Measurements from ENCODE around the gene GLUD1.
"Not testable (repeated sequence)": the region's sequence is repeated elsewhere in the genome, so short reads cannot be mapped to it uniquely, and the experiment has no call there.

DNA sequence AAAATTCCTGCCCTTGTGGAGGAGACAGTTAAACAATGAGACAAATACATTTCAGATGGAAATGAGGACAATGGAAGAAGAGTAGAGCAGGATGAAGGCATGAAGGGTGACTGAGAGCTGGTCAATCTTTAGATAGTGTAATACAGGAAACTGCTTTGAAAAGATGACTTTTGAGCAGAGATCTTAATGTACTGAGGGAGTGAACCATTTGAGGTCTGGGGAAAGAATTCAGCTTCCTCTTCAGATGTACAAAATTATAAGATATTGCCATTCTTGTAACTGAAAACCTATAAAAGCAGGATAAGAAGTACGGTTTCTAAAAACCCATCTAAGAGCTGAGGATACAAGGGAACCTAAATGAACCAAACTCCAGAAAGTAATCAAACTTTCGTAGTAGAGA is 39.3 kb upstream of the GLUD1 start:
- TF ChIP-seq, protein P1, sequence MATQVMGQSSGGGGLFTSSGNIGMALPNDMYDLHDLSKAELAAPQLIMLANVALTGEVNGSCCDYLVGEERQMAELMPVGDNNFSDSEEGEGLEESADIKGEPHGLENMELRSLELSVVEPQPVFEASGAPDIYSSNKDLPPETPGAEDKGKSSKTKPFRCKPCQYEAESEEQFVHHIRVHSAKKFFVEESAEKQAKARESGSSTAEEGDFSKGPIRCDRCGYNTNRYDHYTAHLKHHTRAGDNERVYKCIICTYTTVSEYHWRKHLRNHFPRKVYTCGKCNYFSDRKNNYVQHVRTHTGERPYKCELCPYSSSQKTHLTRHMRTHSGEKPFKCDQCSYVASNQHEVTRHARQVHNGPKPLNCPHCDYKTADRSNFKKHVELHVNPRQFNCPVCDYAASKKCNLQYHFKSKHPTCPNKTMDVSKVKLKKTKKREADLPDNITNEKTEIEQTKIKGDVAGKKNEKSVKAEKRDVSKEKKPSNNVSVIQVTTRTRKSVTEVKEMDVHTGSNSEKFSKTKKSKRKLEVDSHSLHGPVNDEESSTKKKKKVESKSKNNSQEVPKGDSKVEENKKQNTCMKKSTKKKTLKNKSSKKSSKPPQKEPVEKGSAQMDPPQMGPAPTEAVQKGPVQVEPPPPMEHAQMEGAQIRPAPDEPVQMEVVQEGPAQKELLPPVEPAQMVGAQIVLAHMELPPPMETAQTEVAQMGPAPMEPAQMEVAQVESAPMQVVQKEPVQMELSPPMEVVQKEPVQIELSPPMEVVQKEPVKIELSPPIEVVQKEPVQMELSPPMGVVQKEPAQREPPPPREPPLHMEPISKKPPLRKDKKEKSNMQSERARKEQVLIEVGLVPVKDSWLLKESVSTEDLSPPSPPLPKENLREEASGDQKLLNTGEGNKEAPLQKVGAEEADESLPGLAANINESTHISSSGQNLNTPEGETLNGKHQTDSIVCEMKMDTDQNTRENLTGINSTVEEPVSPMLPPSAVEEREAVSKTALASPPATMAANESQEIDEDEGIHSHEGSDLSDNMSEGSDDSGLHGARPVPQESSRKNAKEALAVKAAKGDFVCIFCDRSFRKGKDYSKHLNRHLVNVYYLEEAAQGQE (tag by site-specific recombination; IDR thresholded peaks at IDR 0.05): not testable (repeated sequence)
- not testable (repeated sequence) for TF ChIP-seq ZFP41 (tag by site-specific recombination; IDR thresholded peaks at IDR 0.05; ENCODE audit: borderline replicate concordance); ZFHX2 (tag by site-specific recombination; conservative IDR thresholded peaks at IDR 0.05); ZNF660 (tag by site-specific recombination; IDR thresholded peaks at IDR 0.05); ZNF600 (tag by site-specific recombination; IDR thresholded peaks at IDR 0.05); ZNF843 (tag by site-specific recombination; IDR thresholded peaks at IDR 0.05); GLI4 (tag by site-specific recombination; IDR thresholded peaks at IDR 0.05); ZNF747 (tag by site-specific recombination; IDR thresholded peaks at IDR 0.05); TCF7L2 (IDR thresholded peaks at IDR 0.05; ENCODE audit: borderline replicate concordance, low read depth, low read length)
- TF ChIP-seq, protein P2, sequence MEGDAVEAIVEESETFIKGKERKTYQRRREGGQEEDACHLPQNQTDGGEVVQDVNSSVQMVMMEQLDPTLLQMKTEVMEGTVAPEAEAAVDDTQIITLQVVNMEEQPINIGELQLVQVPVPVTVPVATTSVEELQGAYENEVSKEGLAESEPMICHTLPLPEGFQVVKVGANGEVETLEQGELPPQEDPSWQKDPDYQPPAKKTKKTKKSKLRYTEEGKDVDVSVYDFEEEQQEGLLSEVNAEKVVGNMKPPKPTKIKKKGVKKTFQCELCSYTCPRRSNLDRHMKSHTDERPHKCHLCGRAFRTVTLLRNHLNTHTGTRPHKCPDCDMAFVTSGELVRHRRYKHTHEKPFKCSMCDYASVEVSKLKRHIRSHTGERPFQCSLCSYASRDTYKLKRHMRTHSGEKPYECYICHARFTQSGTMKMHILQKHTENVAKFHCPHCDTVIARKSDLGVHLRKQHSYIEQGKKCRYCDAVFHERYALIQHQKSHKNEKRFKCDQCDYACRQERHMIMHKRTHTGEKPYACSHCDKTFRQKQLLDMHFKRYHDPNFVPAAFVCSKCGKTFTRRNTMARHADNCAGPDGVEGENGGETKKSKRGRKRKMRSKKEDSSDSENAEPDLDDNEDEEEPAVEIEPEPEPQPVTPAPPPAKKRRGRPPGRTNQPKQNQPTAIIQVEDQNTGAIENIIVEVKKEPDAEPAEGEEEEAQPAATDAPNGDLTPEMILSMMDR (tag by site-specific recombination; IDR thresholded peaks at IDR 0.05): not testable (repeated sequence)
